Globus pallidus (tissue), 1 donor: ENCODE results near the gene NSG1.

Experiments
- DNase-seq: peaks from one replicate; pipeline ENCODE4 v3.0.0-alpha.2; 2015; ENCODE audit warnings: low spot score

Gene NSG1

GRCh38 chr4:4396628-4397440, 9.9 kb downstream of the NSG1 start:
- no peak for DNase-seq

- DNase-seq = no peak
Observed at GRCh38 chr4:4397441-4397819, 10.5 kb downstream of the NSG1 start.

GRCh38 chr4:4398430-4398829, 11.5 kb downstream of the NSG1 start:
- no peak for DNase-seq

- no peak for DNase-seq
Observed at GRCh38 chr4:4401036-4401435, 14.1 kb downstream of the NSG1 start.

- no peak for DNase-seq
Observed at GRCh38 chr4:4402966-4403365, 16.1 kb downstream of the NSG1 start.

GRCh38 chr4:4405358-4405962, 18.6 kb downstream of the NSG1 start:
- DNase-seq = no peak

GRCh38 chr4:4406455-4407298, 19.8 kb downstream of the NSG1 start:
- no peak for DNase-seq

GRCh38 chr4:4407299-4408131, 20.6 kb downstream of the NSG1 start:
- DNase-seq = no peak

- no peak for DNase-seq
Observed at GRCh38 chr4:4408132-4408523, 21.2 kb downstream of the NSG1 start.

GRCh38 chr4:4408576-4409335, 21.9 kb downstream of the NSG1 start:
- no peak for DNase-seq

GRCh38 chr4:4409416-4410115, 22.7 kb downstream of the NSG1 start:
- DNase-seq = no peak

GRCh38 chr4:4410271-4410670, 23.4 kb downstream of the NSG1 start:
- DNase-seq = no peak

- DNase-seq = no peak
Observed at GRCh38 chr4:4411906-4412305, 25.0 kb downstream of the NSG1 start.

- no peak for DNase-seq
Observed at GRCh38 chr4:4412641-4413372, 25.9 kb downstream of the NSG1 start.

GRCh38 chr4:4413373-4413725, 26.4 kb downstream of the NSG1 start:
- DNase-seq = no peak

GRCh38 chr4:4413806-4414205, 26.9 kb downstream of the NSG1 start:
- no peak for DNase-seq

GRCh38 chr4:4415107-4415805, 28.4 kb downstream of the NSG1 start:
- no peak for DNase-seq

- DNase-seq = no peak
Observed at GRCh38 chr4:4415806-4416805, 29.2 kb downstream of the NSG1 start.
